ENCODE measurements around the gene PRSS23.
"Not testable (repeated sequence)": the region's sequence is repeated elsewhere in the genome, so short reads cannot be mapped to it uniquely, and the experiment has no call there.

PRSS23 gene

GRCh38 chr11:86800076-86800959 is at the start of gene PRSS23:
TSS of gene PRSS23 (plus strand) at chr11:86800542. CDS start at chr11:86807644, 7,102 bp downstream.
- no peak for DNase-seq (ENCODE audit: low read depth)

- DNase-seq (ENCODE audit: low read depth), result no peak
Observed at GRCh38 chr11:86753459-86753858, 46.9 kb upstream of the PRSS23 start.

- DNase-seq (ENCODE audit: low read depth), result no peak
Observed at GRCh38 chr11:86755146-86755545, 45.2 kb upstream of the PRSS23 start.

GRCh38 chr11:86758171-86758570 is 42.2 kb upstream of the PRSS23 start:
- no peak for DNase-seq (ENCODE audit: low read depth)

GRCh38 chr11:86760577-86760976 is 39.8 kb upstream of the PRSS23 start:
- DNase-seq (ENCODE audit: low read depth), result no peak

GRCh38 chr11:86761978-86762377 is 38.4 kb upstream of the PRSS23 start:
- no peak for DNase-seq (ENCODE audit: low read depth)

GRCh38 chr11:86765203-86765602 is 35.1 kb upstream of the PRSS23 start:
- DNase-seq (ENCODE audit: low read depth), result no peak

GRCh38 chr11:86765878-86766277 is 34.5 kb upstream of the PRSS23 start:
- DNase-seq (ENCODE audit: low read depth), result no peak

GRCh38 chr11:86769219-86769618 is 31.1 kb upstream of the PRSS23 start:
- DNase-seq (ENCODE audit: low read depth), result no peak

GRCh38 chr11:86770473-86771027 is 29.8 kb upstream of the PRSS23 start:
- DNase-seq (ENCODE audit: low read depth), result not testable (repeated sequence)

- no peak for DNase-seq (ENCODE audit: low read depth)
Observed at GRCh38 chr11:86772999-86773398, 27.3 kb upstream of the PRSS23 start.

GRCh38 chr11:86773513-86774252 is 26.7 kb upstream of the PRSS23 start:
- DNase-seq (ENCODE audit: low read depth), result no peak

GRCh38 chr11:86774417-86774816 is 25.9 kb upstream of the PRSS23 start:
- no peak for DNase-seq (ENCODE audit: low read depth)

- no peak for DNase-seq (ENCODE audit: low read depth)
Observed at GRCh38 chr11:86775361-86775760, 25.0 kb upstream of the PRSS23 start.

- DNase-seq (ENCODE audit: low read depth), result no peak
Observed at GRCh38 chr11:86781546-86781945, 18.8 kb upstream of the PRSS23 start.

- no peak for DNase-seq (ENCODE audit: low read depth)
Observed at GRCh38 chr11:86782742-86783141, 17.6 kb upstream of the PRSS23 start.

GRCh38 chr11:86783661-86784060 is 16.7 kb upstream of the PRSS23 start:
- no peak for DNase-seq (ENCODE audit: low read depth)

- DNase-seq (ENCODE audit: low read depth), result no peak
Observed at GRCh38 chr11:86784241-86784681, 16.1 kb upstream of the PRSS23 start.

- DNase-seq (ENCODE audit: low read depth), result no peak
Observed at GRCh38 chr11:86785576-86785975, 14.8 kb upstream of the PRSS23 start.

GRCh38 chr11:86787018-86787536 is 13.3 kb upstream of the PRSS23 start:
- DNase-seq (ENCODE audit: low read depth), result no peak

GRCh38 chr11:86787656-86788055 is 12.7 kb upstream of the PRSS23 start:
- DNase-seq (ENCODE audit: low read depth), result no peak

GRCh38 chr11:86790195-86790725 is 10.1 kb upstream of the PRSS23 start:
- DNase-seq (ENCODE audit: low read depth), result no peak
